Muscle layer of duodenum (tissue), 2 donors: ENCODE data around the gene BPGM.
A peak's percentile ranks its signal among the peaks of the same experiment; 100 is the strongest.
"Not testable (repeated sequence)": the region's sequence is repeated elsewhere in the genome, so short reads cannot be mapped to it uniquely, and the experiment has no call there.

Source experiments
- H3K27ac ChIP-seq: one replicate; pipeline ENCODE4 v1.7.0; 2013; ENCODE audit warnings: mild to moderate bottlenecking, low read length
- H3K27me3 ChIP-seq: one replicate; pipeline ENCODE4 v1.7.0; 2013; ENCODE audit warnings: low read depth, mild to moderate bottlenecking, control low read depth, low read length
- H3K36me3 ChIP-seq, 2 donors: one replicate each; pipeline ENCODE4 v1.7.0; 2013; ENCODE audit warnings: low read length in 2 of 2, control low read depth in 1 of 2, mild to moderate bottlenecking in 1 of 2; ENCODE audit not compliant: insufficient read depth in 2 of 2, control insufficient read depth in 1 of 2
- H3K4me1 ChIP-seq, 2 donors: one replicate each; pipeline ENCODE4 v1.7.0; 2013; ENCODE audit warnings: low read length in 2 of 2, mild to moderate bottlenecking in 2 of 2, control low read depth in 1 of 2, moderate library complexity in 1 of 2; ENCODE audit not compliant: insufficient read depth in 2 of 2, control insufficient read depth in 1 of 2
- H3K4me3 ChIP-seq, 2 donors: one replicate each; pipeline ENCODE4 v1.7.0; 2013; ENCODE audit warnings: low read length in 2 of 2, low read depth in 1 of 2, mild to moderate bottlenecking in 1 of 2
- H3K9me3 ChIP-seq, 2 donors: one replicate each; pipeline ENCODE4 v1.7.0; 2013; ENCODE audit warnings: low read length in 2 of 2, control low read depth in 1 of 2, mild to moderate bottlenecking in 1 of 2; ENCODE audit not compliant: control insufficient read depth in 1 of 2
- donor health status: healthy.

The BPGM gene

GRCh38 chr7:134649226-134649775 is 2.6 kb downstream of the BPGM start:
- Histone ChIP-seq H3K27ac (no peak overlapping the region), H3K36me3 (no peaks in the 10 kb centered on the region), H3K4me3 (no peak overlapping the region), H3K27me3 (no peaks in the 10 kb centered on the region), H3K4me1 (peaks cover 7% of the 10 kb centered on the region in 2 donors), H3K9me3 (no peaks in the 10 kb centered on the region)

DNA sequence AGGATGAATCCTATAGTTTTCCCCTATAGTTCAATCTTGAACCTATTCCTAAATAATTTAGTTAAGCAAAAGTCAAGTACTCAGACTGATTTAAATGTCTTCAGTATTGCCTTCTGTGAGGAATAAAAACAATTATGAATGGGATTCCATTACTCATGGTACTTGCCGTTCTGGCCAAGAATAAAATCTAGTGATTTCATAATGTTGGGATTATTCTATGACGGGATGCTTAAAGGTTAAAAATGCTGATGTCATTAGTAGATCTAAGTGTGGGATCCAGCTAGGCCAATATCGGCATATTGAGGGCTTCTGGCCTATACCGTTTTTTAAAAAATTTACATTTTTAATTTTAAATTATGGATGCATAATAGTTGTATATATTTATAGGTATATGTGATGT is 5.3 kb downstream of the BPGM start:
- H3K4me3 ChIP-seq = no peak overlapping the region
- no peaks in the 10 kb centered on the region for H3K27me3 ChIP-seq
- H3K9me3 ChIP-seq = no peaks in the 10 kb centered on the region
- no peaks in the 10 kb centered on the region for H3K4me1 ChIP-seq
- H3K36me3 ChIP-seq = no peaks in the 10 kb centered on the region
- H3K27ac ChIP-seq = peak overlapping the region; percentile 25

DNA sequence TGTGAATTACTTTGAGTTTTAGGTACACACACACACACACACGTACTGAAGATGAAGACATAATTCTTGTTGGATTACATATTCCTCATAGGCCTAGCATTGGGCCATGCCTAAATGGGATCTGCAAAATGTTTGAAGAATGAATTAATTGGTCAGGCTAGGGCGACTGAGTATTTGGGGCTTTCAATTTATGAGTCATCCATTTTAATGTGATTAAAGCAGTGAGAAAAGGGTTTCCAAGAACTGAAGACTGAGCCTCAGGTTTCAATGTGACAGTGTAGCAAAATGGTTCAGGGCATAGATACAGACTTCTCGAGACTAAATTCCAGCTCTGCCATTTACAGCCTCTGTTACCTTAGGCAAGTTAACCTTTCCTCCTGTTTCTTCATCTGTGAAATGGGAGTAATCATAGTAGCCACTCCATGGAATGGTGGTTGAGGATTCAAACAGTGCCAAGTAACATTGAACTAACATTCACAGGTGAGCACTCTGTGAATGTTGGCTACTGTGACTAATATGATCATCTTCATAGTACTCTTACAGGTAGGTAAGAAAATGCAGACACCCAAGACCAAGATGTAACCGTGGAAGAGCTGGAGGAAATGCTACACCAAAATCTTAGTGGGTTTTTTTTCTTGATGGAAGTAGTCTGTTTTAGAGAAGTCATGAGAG is 7.6 kb downstream of the BPGM start:
- Histone ChIP-seq H3K4me1 (no peaks in the 10 kb centered on the region), H3K36me3 (no peaks in the 10 kb centered on the region), H3K27ac (no peak overlapping the region), H3K27me3 (no peaks in the 10 kb centered on the region), H3K9me3 (no peaks in the 10 kb centered on the region), H3K4me3 (no peak overlapping the region)

DNA sequence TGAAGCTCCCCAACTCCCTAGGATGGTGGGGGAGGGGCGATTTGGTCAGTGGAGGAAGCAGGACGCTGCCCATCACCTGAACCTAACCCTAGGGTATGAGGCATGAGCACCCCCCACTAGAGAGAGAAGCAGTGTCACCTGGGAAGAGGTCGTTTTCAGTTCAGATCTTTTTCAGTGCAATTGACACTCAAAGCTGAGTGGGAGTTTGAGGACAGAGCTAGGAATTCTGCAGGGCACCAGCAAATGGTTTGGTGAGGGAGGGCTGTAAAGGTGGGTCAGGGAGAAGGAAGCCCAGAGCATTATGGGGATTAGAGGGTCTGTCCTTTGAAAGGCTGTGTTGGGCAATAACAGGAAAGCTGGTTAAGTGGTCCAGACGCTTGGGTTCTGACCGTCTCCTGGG is 10.9 kb downstream of the BPGM start:
- no peaks in the 10 kb centered on the region for H3K4me1 ChIP-seq
- no peaks in the 10 kb centered on the region for H3K9me3 ChIP-seq
- H3K36me3 ChIP-seq = peaks cover 0 to 7% of the 10 kb centered on the region in 2 donors
- no peak overlapping the region for H3K4me3 ChIP-seq
- no peaks in the 10 kb centered on the region for H3K27me3 ChIP-seq
- H3K27ac ChIP-seq = no peak overlapping the region

- H3K9me3 ChIP-seq = no peaks in the 10 kb centered on the region
- H3K27ac ChIP-seq = no peak overlapping the region
Measured at GRCh38 chr7:134660242-134660785, 13.7 kb downstream of the BPGM start.

DNA sequence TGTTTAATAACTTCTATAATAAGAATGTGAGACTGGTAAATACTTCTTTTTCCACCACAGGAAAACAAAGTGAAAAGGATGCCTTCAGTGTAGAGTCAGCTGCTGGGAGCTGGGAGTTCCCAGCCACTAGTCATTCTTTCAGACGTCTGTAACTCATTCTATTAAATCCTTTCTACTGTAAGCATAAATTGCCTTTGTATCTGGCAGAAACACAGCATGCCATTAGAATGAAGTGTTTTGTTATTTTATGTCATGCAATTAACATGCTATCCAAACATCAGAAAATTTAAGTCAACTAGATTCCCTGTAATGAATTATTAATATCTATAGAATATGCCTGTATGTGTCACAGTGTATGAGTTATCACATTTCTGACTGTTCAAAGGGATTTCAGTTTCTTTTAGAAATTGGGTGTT is 14.3 kb downstream of the BPGM start:
- no peak overlapping the region for H3K27ac ChIP-seq
- no peaks in the 10 kb centered on the region for H3K4me1 ChIP-seq
- H3K9me3 ChIP-seq = no peaks in the 10 kb centered on the region
- H3K4me3 ChIP-seq = no peak overlapping the region
- peaks cover 0 to 7% of the 10 kb centered on the region in 2 donors for H3K36me3 ChIP-seq
- no peaks in the 10 kb centered on the region for H3K27me3 ChIP-seq

More at GRCh38 chr7:134660242-134660785, 13.7 kb downstream of the BPGM start:
- Histone ChIP-seq H3K4me1 (no peaks in the 10 kb centered on the region), H3K27me3 (no peaks in the 10 kb centered on the region), H3K36me3 (peaks cover 0 to 7% of the 10 kb centered on the region in 2 donors), H3K4me3 (no peak overlapping the region)

DNA sequence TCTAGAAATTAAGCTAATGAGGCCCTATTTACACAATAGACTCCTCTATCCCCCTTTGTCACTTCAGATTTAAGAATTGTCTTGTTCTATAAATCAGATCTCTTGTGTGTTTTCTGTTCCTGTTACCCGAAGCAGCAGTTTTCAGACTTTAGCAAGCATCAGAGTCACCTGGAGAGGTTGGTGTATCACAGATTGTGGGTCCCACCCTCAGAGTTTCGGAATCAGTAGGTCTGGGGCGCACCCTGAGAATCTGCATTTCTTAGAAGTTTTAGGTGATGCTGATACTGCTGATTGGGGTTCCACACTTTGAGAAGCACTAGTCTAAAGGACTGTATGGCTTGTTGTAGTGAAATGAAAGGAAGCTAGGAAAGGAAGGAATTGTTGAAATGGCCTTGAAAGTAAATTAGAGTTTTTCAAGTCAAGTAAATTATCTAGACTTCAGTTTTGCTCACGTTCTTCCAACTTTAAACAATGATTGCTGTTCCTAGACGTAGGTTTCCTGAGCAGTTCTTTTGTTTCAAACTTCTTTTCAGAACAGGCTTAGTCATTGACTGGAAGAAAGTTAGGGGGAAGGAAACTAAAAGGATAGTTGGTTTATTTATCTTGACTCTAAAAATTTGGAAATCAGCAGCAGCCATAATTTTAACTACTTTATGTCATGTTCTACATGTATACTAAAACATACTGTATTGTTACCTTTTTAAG is 15.7 kb downstream of the BPGM start:
- Histone ChIP-seq H3K9me3 (no peaks in the 10 kb centered on the region), H3K27ac (no peak overlapping the region), H3K27me3 (no peaks in the 10 kb centered on the region), H3K36me3 (peaks cover 0 to 7% of the 10 kb centered on the region in 2 donors), H3K4me3 (no peak overlapping the region), H3K4me1 (no peaks in the 10 kb centered on the region)

- Histone ChIP-seq H3K27ac (no peak overlapping the region), H3K36me3 (peaks cover 0 to 7% of the 10 kb centered on the region in 2 donors), H3K27me3 (no peaks in the 10 kb centered on the region), H3K4me1 (no peaks in the 10 kb centered on the region), H3K9me3 (no peaks in the 10 kb centered on the region), H3K4me3 (no peak overlapping the region)
Measured at GRCh38 chr7:134662871-134663205, 16.2 kb downstream of the BPGM start.

DNA sequence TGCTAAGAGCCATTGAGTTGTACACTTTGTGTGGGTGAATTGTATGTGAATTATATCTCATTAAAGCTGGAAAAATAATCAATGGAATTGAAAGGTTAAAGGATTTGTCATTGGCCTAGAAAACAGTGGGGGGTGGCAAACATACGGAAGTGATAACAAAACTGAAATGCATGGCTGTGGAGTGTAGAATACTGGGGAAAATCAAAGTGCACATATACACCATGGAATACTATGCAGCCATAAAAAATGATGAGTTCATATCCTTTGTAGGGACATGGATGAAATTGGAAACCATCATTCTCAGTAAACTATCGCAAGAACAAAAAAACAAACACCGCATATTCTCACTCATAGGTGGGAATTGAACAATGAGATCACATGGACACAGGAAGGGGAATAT is 18.4 kb downstream of the BPGM start:
- not testable (repeated sequence) for H3K4me3 ChIP-seq, H3K27me3 ChIP-seq, H3K9me3 ChIP-seq, H3K36me3 ChIP-seq, H3K4me1 ChIP-seq, H3K27ac ChIP-seq

DNA sequence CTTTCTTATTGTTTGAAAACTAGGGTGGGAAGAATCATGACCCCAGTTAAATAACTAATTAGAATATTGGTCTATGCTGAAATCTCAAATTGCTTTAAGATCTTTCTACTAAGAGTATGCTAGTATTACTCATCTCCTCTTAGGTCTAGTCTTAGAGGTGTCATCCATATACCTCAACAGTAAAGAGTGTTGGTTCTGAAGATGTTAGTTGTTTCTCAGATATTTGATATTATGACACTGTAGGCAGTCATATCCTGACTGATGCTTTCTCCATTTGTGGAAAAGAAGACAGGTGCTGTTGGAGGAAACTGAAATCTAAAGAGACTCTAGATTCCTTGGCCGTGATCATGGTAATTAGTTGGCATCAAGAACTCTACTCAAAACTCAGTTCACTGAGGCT is 21.2 kb downstream of the BPGM start:
- Histone ChIP-seq H3K4me3 (no peak overlapping the region), H3K36me3 (no peaks in the 10 kb centered on the region)

DNA sequence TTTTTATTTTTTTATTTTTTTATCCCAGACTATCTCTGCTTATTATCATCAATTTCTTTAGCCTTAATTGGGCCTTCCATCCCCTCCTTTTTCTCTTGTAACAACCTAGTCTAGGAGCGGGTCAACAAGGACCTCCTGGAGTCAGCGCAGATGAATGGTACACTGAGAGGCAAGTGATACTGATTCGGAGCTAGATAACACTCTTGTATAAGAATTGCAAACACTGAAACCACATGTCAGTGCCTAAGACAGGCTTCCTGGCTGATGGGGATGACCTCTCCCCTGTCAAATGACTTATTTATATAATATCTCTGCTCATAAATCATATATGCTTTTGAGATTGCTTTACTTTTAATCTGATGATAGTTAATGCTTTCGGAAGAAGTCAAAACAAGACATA is 22.7 kb downstream of the BPGM start:
- Histone ChIP-seq H3K36me3 (no peaks in the 10 kb centered on the region), H3K27me3 (no peaks in the 10 kb centered on the region), H3K4me3 (no peak overlapping the region), H3K9me3 (no peaks in the 10 kb centered on the region), H3K27ac (no peak overlapping the region), H3K4me1 (peaks cover 0 to 5% of the 10 kb centered on the region in 2 donors)

More for the DNA sequence above, 21.2 kb downstream of the BPGM start:
- H3K27me3 ChIP-seq = no peaks in the 10 kb centered on the region
- peaks cover 0 to 5% of the 10 kb centered on the region in 2 donors for H3K4me1 ChIP-seq
- H3K27ac ChIP-seq = no peak overlapping the region
- H3K9me3 ChIP-seq = no peaks in the 10 kb centered on the region
